Lung (tissue), 12 donors: ENCODE measurements around the gene ARPP21. TPM values are rescaled to one million over a fixed set of nuclear protein-coding genes. Genes with fewer than 3 reads are reported as not detected.

Experiments
- ATAC-seq: fragments of 200-7000 bp; cut with Tn5 transposase; one replicate; pipeline ENCODE4 v1.9.1; 2020; ENCODE audit warnings: moderate number of reproducible peaks; ENCODE audit not compliant: insufficient read depth, low FRiP score
- DNase-seq, 3 donors: peaks; one replicate each; pipeline ENCODE4 v3.0.0-alpha.2; 2013 to 2017
- H3K27ac ChIP-seq, 2 donors: one replicate each; pipeline ENCODE4 v1.5.1; 2013; ENCODE audit warnings: mild to moderate bottlenecking in 2 of 2, moderate library complexity in 2 of 2, control low read depth in 1 of 2, inconsistent platforms in 1 of 2, low read depth in 1 of 2, low read length in 1 of 2
- H3K27me3 ChIP-seq, 3 donors: one replicate each; pipeline ENCODE4 v1.5.1; 2013; ENCODE audit warnings: low read length in 2 of 3; ENCODE audit not compliant: control insufficient read depth in 3 of 3, insufficient read depth in 3 of 3
- H3K36me3 ChIP-seq, 4 donors: one replicate each; pipeline ENCODE4 v1.5.1; 2013; ENCODE audit warnings: low read length in 4 of 4, mild to moderate bottlenecking in 1 of 4, moderate library complexity in 1 of 4; ENCODE audit not compliant: control insufficient read depth in 4 of 4, insufficient read depth in 4 of 4
- H3K4me1 ChIP-seq, 5 donors: one replicate each; pipeline ENCODE4 v1.5.1; 2013; ENCODE audit warnings: low read length in 5 of 5, mild to moderate bottlenecking in 2 of 5, moderate library complexity in 1 of 5; ENCODE audit not compliant: control insufficient read depth in 5 of 5, insufficient read depth in 5 of 5
- H3K4me3 ChIP-seq: one replicate; pipeline ENCODE4 v1.5.1; 2013; ENCODE audit warnings: mild to moderate bottlenecking, control low read depth, moderate library complexity
- H3K9ac ChIP-seq, 2 donors: one replicate each; pipeline ENCODE4 v1.5.1; 2013; ENCODE audit warnings: low read length in 2 of 2, control low read depth in 1 of 2; ENCODE audit not compliant: insufficient read depth in 1 of 2
- H3K9me3 ChIP-seq, 4 donors: one replicate each; pipeline ENCODE4 v1.5.1; 2013; ENCODE audit warnings: low read length in 3 of 4, mild to moderate bottlenecking in 1 of 4, moderate library complexity in 1 of 4; ENCODE audit not compliant: control insufficient read depth in 4 of 4, insufficient read depth in 3 of 4
- CTCF ChIP-seq: IDR thresholded peaks from 2 replicates; pipeline ENCODE4 v1.5.1; 2012; ENCODE audit warnings: mild to moderate bottlenecking; ENCODE audit errors: control extremely low read depth, extremely low read depth
- WGBS, 2 donors: extraction: QIAGEN DNeasy Blood & Tissue Kit; methylation state at CpG; one replicate each; pipeline ENCODE4 v1.1.7; 2013; 5-methylcytosine and 5-hydroxymethylcytosine counted together
- polyA plus RNA-seq, 2 donors: library from polyadenylated mRNA; stranded (reverse); fragments of 200-250 nt; gene quantifications; one replicate each; pipeline ENCODE4 v1.2.1, GENCODE V29; 2013
- total RNA-seq, 2 donors: library from RNA; depleted of rRNA in 1 of 2; stranded (reverse); fragments of >200 nt in 1 of 2; gene quantifications; one replicate each; pipeline ENCODE4 v1.2.1, GENCODE V29; 2014 to 2021
- donor health status: control.
- donor health status: control.
- donor health status: Bipolar disorder and iron deficiency.
- donor health status: healthy.
- donor health status: DM: yes; HTN: yes; CAD: no.

Gene ARPP21
- total and polyA plus RNA-seq, 4 donors, result 0.71 TPM; not detected in 3

GRCh38 chr3:35744419-35744818 is 105.1 kb downstream of the ARPP21 start:
- no peak overlapping the region for H3K4me3 ChIP-seq
- WGBS, 2 donors, result 50 to 58% methylated on average over 10 of the region's 10 CpGs
- peaks cover 0 to 4% (median 0%) of the 10 kb centered on the region in 5 donors for H3K4me1 ChIP-seq
- ATAC-seq (no peak), DNase-seq (no peak)
- no peak overlapping the region for H3K27ac ChIP-seq
- H3K9ac ChIP-seq, result no peak overlapping the region
- TF ChIP-seq CTCF, result no peak
- no peaks in the 10 kb centered on the region for H3K36me3 ChIP-seq
- H3K9me3 ChIP-seq, result peaks cover 0 to 2% (median 0%) of the 10 kb centered on the region in 4 donors
- peaks cover 0 to 53% (median 0%) of the 10 kb centered on the region in 3 donors for H3K27me3 ChIP-seq

- no peak for DNase-seq
- Histone ChIP-seq H3K4me3 (no peak overlapping the region), H3K9ac (no peak overlapping the region), H3K36me3 (no peaks in the 10 kb centered on the region), H3K9me3 (peaks cover 0 to 2% (median 0%) of the 10 kb centered on the region in 4 donors), H3K27me3 (peaks cover 0 to 48% (median 0%) of the 10 kb centered on the region in 3 donors), H3K4me1 (peaks cover 0 to 4% (median 0%) of the 10 kb centered on the region in 5 donors), H3K27ac (no peak overlapping the region)
- no peak for ATAC-seq
- 60 to 68% methylated on average over 1 of the region's 1 CpG for whole genome bisulfite sequencing, 2 donors
- TF ChIP-seq CTCF, result no peak
These were observed 106.0 kb downstream of the ARPP21 start for GRCh38 chr3:35745351-35745750.

- H3K27me3 ChIP-seq, result peaks cover 0 to 48% (median 0%) of the 10 kb centered on the region in 3 donors
- peaks cover 0 to 4% (median 0%) of the 10 kb centered on the region in 5 donors for H3K4me1 ChIP-seq
- TF ChIP-seq CTCF, result no peak
- H3K4me3 ChIP-seq, result no peak overlapping the region
- H3K9ac ChIP-seq, result no peak overlapping the region
- no peaks in the 10 kb centered on the region for H3K36me3 ChIP-seq
- peaks cover 0 to 2% (median 0%) of the 10 kb centered on the region in 4 donors for H3K9me3 ChIP-seq
- WGBS, 2 donors, result 86 to 88% methylated on average over 2 of the region's 2 CpGs
- DNase-seq (no peak), ATAC-seq (no peak)
- no peak overlapping the region for H3K27ac ChIP-seq
These were observed 106.6 kb downstream of the ARPP21 start for GRCh38 chr3:35745802-35746484.
